ENCODE data around the gene LPAR6. TPM values are rescaled to one million over a fixed set of nuclear protein-coding genes. Genes with fewer than 3 reads are reported as not detected.

The LPAR6 gene
- total and polyA plus RNA-seq, 2 of the 13 experiments (the other 11 are each of a cell fraction or from before 2014, with no cell fraction given): 24.4 to 149 TPM

- TF ChIP-seq DZIP1 (CRISPR knock-in tag; IDR thresholded peaks at IDR 0.05) (no peak), ZNF569 (CRISPR knock-in tag; IDR thresholded peaks at IDR 0.05; ENCODE audit: borderline replicate concordance) (no peak), CHD4 (IDR thresholded peaks at IDR 0.05; ENCODE audit: borderline replicate concordance, low read length) (no peak), REST (IDR thresholded peaks at IDR 0.05; ENCODE audit: borderline replicate concordance in 1 of 2, low read depth in 1 of 2, low read length in 2 of 2) (no peak), ZNF747 (CRISPR knock-in tag; IDR thresholded peaks at IDR 0.05; ENCODE audit: borderline replicate concordance) (no peak), ZFP62 (CRISPR knock-in tag; IDR thresholded peaks at IDR 0.05) (no peak), MTERF4 (CRISPR knock-in tag; IDR thresholded peaks at IDR 0.05) (no peak), SMARCE1 (IDR thresholded peaks at IDR 0.05; ENCODE audit: borderline replicate concordance) (no peak), ZNF784 (CRISPR knock-in tag; IDR thresholded peaks at IDR 0.05; ENCODE audit: borderline replicate concordance) (no peak)
These were observed 26.1 kb downstream of the LPAR6 start (continued) for GRCh38 chr13:48386816-48387215.

Data from HepG2 (cell line).